Glomerular endothelial cell (primary cell): ENCODE results near the gene ZNF558. TPM values are rescaled to one million over a fixed set of nuclear protein-coding genes. Genes with fewer than 3 reads are reported as not detected.

Experiments
- DNase-seq: peaks from one replicate; pipeline ENCODE4 v3.0.0-alpha.2; 2011; ENCODE audit warnings: low read depth, low spot score; ENCODE audit errors: extremely low read depth
- total RNA-seq: library from RNA; depleted of rRNA; stranded (reverse); fragments of >200 nt; gene quantifications from 2 replicates; pipeline ENCODE4 v1.2.3, GENCODE V29; 2015

Gene ZNF558
- total RNA-seq: 5.6 and 11.7 TPM in 2 replicates

- DNase-seq: peak; percentile 5
Observed at GRCh38 chr19:8832132-8833021, at the start of gene ZNF558, which contains the start of gene MBD3L1. Gene ZNF558 (minus strand): TSS chr19:8832304. CDS start chr19:8822659, 9,645 bp downstream. Gene MBD3L1 (plus strand): TSS chr19:8832377. CDS start chr19:8842679, 10,302 bp downstream.

- DNase-seq: no peak
Observed at GRCh38 chr19:8881512-8881911, 49.4 kb upstream of the ZNF558 start.

- no peak for DNase-seq
Observed at GRCh38 chr19:8880868-8881488, 48.9 kb upstream of the ZNF558 start.

- DNase-seq: no peak
Observed at GRCh38 chr19:8877854-8878705, 46.0 kb upstream of the ZNF558 start.

- no peak for DNase-seq
Observed at GRCh38 chr19:8866344-8866743, 34.2 kb upstream of the ZNF558 start.

GRCh38 chr19:8858260-8858659 is 26.2 kb upstream of the ZNF558 start:
- no peak for DNase-seq

- no peak for DNase-seq
Observed at GRCh38 chr19:8850488-8850887, 18.4 kb upstream of the ZNF558 start.

- no peak for DNase-seq
Observed at GRCh38 chr19:8849232-8849631, 17.1 kb upstream of the ZNF558 start.

GRCh38 chr19:8846819-8847218 is 14.7 kb upstream of the ZNF558 start:
- DNase-seq: no peak

- no peak for DNase-seq
Observed at GRCh38 chr19:8840708-8841107, 8.6 kb upstream of the ZNF558 start.

- no peak for DNase-seq
Observed at GRCh38 chr19:8835877-8836276, 3.8 kb upstream of the ZNF558 start.

- DNase-seq: no peak
Observed at GRCh38 chr19:8835446-8835845, 3.3 kb upstream of the ZNF558 start.

GRCh38 chr19:8831832-8832131 is 322 bp downstream of the ZNF558 start:
- DNase-seq: no peak

GRCh38 chr19:8831373-8831772 is 731 bp downstream of the ZNF558 start:
- DNase-seq: no peak

GRCh38 chr19:8827277-8827676 is 4.8 kb downstream of the ZNF558 start:
- no peak for DNase-seq

GRCh38 chr19:8826371-8826770 is 5.7 kb downstream of the ZNF558 start:
- no peak for DNase-seq

GRCh38 chr19:8821748-8822241 is 10.3 kb downstream of the ZNF558 start:
- DNase-seq: no peak

- no peak for DNase-seq
Observed at GRCh38 chr19:8820234-8820633, 11.9 kb downstream of the ZNF558 start.

GRCh38 chr19:8815780-8816179 is 16.3 kb downstream of the ZNF558 start:
- no peak for DNase-seq

GRCh38 chr19:8814176-8814575 is 17.9 kb downstream of the ZNF558 start:
- DNase-seq: no peak
